NCI-H1694 treated with DMSO at 0.1 percent for 48 hours (cell line): Measurements from ENCODE around the gene AHSA1.
"Not testable (repeated sequence)": the region's sequence is repeated elsewhere in the genome, so short reads cannot be mapped to it uniquely, and the experiment has no call there.

Experiments
- DNase-seq: peaks from one replicate; lab custom pipeline; 2025; lab: John Stamatoyannopoulos, UW

The AHSA1 gene

GRCh38 chr14:77457522-77458248, at the start of gene AHSA1, which contains the start of gene VIPAS39:
TSS of gene AHSA1 (plus strand) at chr14:77458093. CDS start at chr14:77458190, 97 bp downstream.
TSS of gene VIPAS39 (minus strand) at chr14:77457601. CDS start at chr14:77454102, 3,499 bp downstream.
- DNase-seq: peak; percentile 100

GRCh38 chr14:77409131-77409533, 48.8 kb upstream of the AHSA1 start:
- peak; percentile 15 for DNase-seq

GRCh38 chr14:77415403-77416030, 42.4 kb upstream of the AHSA1 start:
- not testable (repeated sequence) for DNase-seq

- DNase-seq: not testable (repeated sequence)
These were observed 41.8 kb upstream of the AHSA1 start for GRCh38 chr14:77416098-77416497.

GRCh38 chr14:77416836-77417235, 41.1 kb upstream of the AHSA1 start:
- no peak for DNase-seq

- DNase-seq: no peak
These were observed 36.7 kb upstream of the AHSA1 start for GRCh38 chr14:77421201-77421600.

- DNase-seq: no peak
These were observed 34.5 kb upstream of the AHSA1 start, which contains the start of gene NOXRED1 for GRCh38 chr14:77423423-77423822. TSS of gene NOXRED1 (minus strand) at chr14:77423523. CDS start at chr14:77422889, 634 bp downstream.

GRCh38 chr14:77424862-77425261, 33.0 kb upstream of the AHSA1 start:
- DNase-seq: no peak

GRCh38 chr14:77426396-77426795, 31.5 kb upstream of the AHSA1 start:
- no peak for DNase-seq

- no peak for DNase-seq
These were observed 21.9 kb upstream of the AHSA1 start for GRCh38 chr14:77436042-77436441.

GRCh38 chr14:77438596-77438995, 19.3 kb upstream of the AHSA1 start:
- no peak for DNase-seq

GRCh38 chr14:77439861-77440260, 18.0 kb upstream of the AHSA1 start:
- DNase-seq: no peak

- DNase-seq: no peak
These were observed 15.7 kb upstream of the AHSA1 start for GRCh38 chr14:77442196-77442595.

- DNase-seq: no peak
These were observed 1.8 kb upstream of the AHSA1 start for GRCh38 chr14:77455966-77456640.

GRCh38 chr14:77457115-77457521, 775 bp upstream of the AHSA1 start:
- no peak for DNase-seq

GRCh38 chr14:77458249-77458950, 507 bp downstream of the AHSA1 start:
- peak; percentile 61 for DNase-seq

GRCh38 chr14:77459072-77459723, 1.3 kb downstream of the AHSA1 start:
- peak; percentile 93 for DNase-seq

GRCh38 chr14:77467801-77468200, 9.9 kb downstream of the AHSA1 start:
- no peak for DNase-seq

GRCh38 chr14:77469067-77469505, 11.2 kb downstream of the AHSA1 start:
- no peak for DNase-seq

- DNase-seq: no peak
These were observed 11.6 kb downstream of the AHSA1 start for GRCh38 chr14:77469539-77469938.

- no peak for DNase-seq
These were observed 12.5 kb downstream of the AHSA1 start for GRCh38 chr14:77470224-77470870.
